HepG2 (cell line): ENCODE measurements around the gene GSC2. TPM values are rescaled to one million over a fixed set of nuclear protein-coding genes. Genes with fewer than 3 reads are reported as not detected.

Experiments
- ARID3A ChIP-seq: IDR thresholded peaks from 2 replicates; pipeline ENCODE4 v1.6.1; 2012; ENCODE audit warnings: low read depth, low read length, improper control_type of control experiment
- ATF1 ChIP-seq: IDR thresholded peaks from 2 replicates; pipeline ENCODE4 v1.6.1; 2016; ENCODE audit warnings: mild to moderate bottlenecking, control low read depth
- ATM ChIP-seq: fragments of 450-650 bp; IDR thresholded peaks from 2 replicates; pipeline ENCODE4 v1.7.1; 2017; ENCODE audit warnings: mild to moderate bottlenecking, borderline replicate concordance
- CEBPB ChIP-seq: IDR thresholded peaks from 2 replicates; pipeline ENCODE4 v1.6.1; 2011; ENCODE audit warnings: low read depth, low read length, improper control_type of control experiment, borderline replicate concordance
- GABPB1 ChIP-seq: IDR thresholded peaks from 2 replicates; pipeline ENCODE4 v1.6.1; 2016; ENCODE audit warnings: mild to moderate bottlenecking, missing genetic modification reagents, moderate library complexity, missing compliant biosample characterization
- GZF1 ChIP-seq: sonication (generic); formaldehyde crosslinking; IDR thresholded peaks from 2 replicates; pipeline ENCODE4 v1.5.1; 2020; ENCODE audit warnings: mild to moderate bottlenecking, missing genetic modification reagents
- HMG20B ChIP-seq: conservative IDR thresholded peaks from 2 replicates; pipeline ENCODE4 v1.6.1; 2016; ENCODE audit warnings: missing genetic modification reagents, missing compliant biosample characterization
- IRF2 ChIP-seq: IDR thresholded peaks from 2 replicates; pipeline ENCODE4 v1.6.1; 2018; ENCODE audit warnings: missing genetic modification reagents, missing compliant biosample characterization
- JARID2 ChIP-seq: sonication (generic); formaldehyde crosslinking; IDR thresholded peaks from 2 replicates; pipeline ENCODE4 v1.8.1; 2023; ENCODE audit warnings: missing genetic modification reagents, inconsistent platforms; ENCODE audit not compliant: insufficient replicate concordance
- JUND ChIP-seq: sonication (generic); formaldehyde crosslinking; IDR thresholded peaks from 2 replicates; pipeline ENCODE4 v1.8.0; 2022; ENCODE audit warnings: mild to moderate bottlenecking, missing genetic modification reagents
- MIXL1 ChIP-seq: IDR thresholded peaks from 2 replicates; pipeline ENCODE4 v1.6.1; 2016
- MLLT10 ChIP-seq: sonication (generic); formaldehyde crosslinking; IDR thresholded peaks from 2 replicates; pipeline ENCODE4 v1.4.0; 2020; ENCODE audit warnings: missing genetic modification reagents
- NFE2L1 ChIP-seq: sonication (generic); formaldehyde crosslinking; IDR thresholded peaks from 2 replicates; pipeline ENCODE4 v1.4.0; 2020; ENCODE audit warnings: missing genetic modification reagents, mild to moderate bottlenecking, borderline replicate concordance
- SOX13 ChIP-seq, 3 experiments: fragments of 450-650 bp in 1 of 3; sonication (generic) in 1 of 3; formaldehyde crosslinking in 1 of 3; IDR thresholded peaks in 2 of 3; conservative IDR thresholded peaks in 1 of 3; 2 replicates each; pipeline versions ENCODE4 v1.5.0 to v1.6.1; 2016 to 2020; ENCODE audit warnings: antibody characterized with exemption in 1 of 3, mild to moderate bottlenecking in 1 of 3, missing compliant biosample characterization in 1 of 3, missing genetic modification reagents in 1 of 3, moderate library complexity in 1 of 3
- SP2 ChIP-seq: sonication (generic); formaldehyde crosslinking; IDR thresholded peaks from 2 replicates; pipeline ENCODE4 v1.5.1; 2020; ENCODE audit warnings: mild to moderate bottlenecking, missing genetic modification reagents
- SP5 ChIP-seq: IDR thresholded peaks from 2 replicates; pipeline ENCODE4 v1.6.1; 2016; ENCODE audit warnings: low read depth, borderline replicate concordance
- YEATS4 ChIP-seq: sonication (generic); formaldehyde crosslinking; IDR thresholded peaks from 2 replicates; pipeline ENCODE4 v1.4.0; 2020; ENCODE audit warnings: missing genetic modification reagents, borderline replicate concordance
- ZBTB1 ChIP-seq: sonication (generic); formaldehyde crosslinking; IDR thresholded peaks from 2 replicates; pipeline ENCODE4 v1.4.0; 2020; ENCODE audit warnings: missing genetic modification reagents, borderline replicate concordance
- ZBTB21 ChIP-seq: sonication (generic); formaldehyde crosslinking; IDR thresholded peaks from 2 replicates; pipeline ENCODE4 v1.4.0; 2020; ENCODE audit warnings: missing genetic modification reagents
- ZFAT ChIP-seq: sonication (generic); formaldehyde crosslinking; conservative IDR thresholded peaks from 2 replicates; pipeline ENCODE4 v1.8.1; 2023; ENCODE audit warnings: missing genetic modification reagents, inconsistent platforms
- ZFP36L2 ChIP-seq: sonication (generic); formaldehyde crosslinking; IDR thresholded peaks from 2 replicates; pipeline ENCODE4 v1.4.0; 2020; ENCODE audit warnings: missing genetic modification reagents
- ZNF12 ChIP-seq: sonication (generic); formaldehyde crosslinking; IDR thresholded peaks from 2 replicates; pipeline ENCODE4 v1.5.0; 2020; ENCODE audit warnings: missing genetic modification reagents
- ZNF138 ChIP-seq: sonication (generic); formaldehyde crosslinking; IDR thresholded peaks from 2 replicates; pipeline ENCODE4 v1.5.0; 2020; ENCODE audit warnings: mild to moderate bottlenecking, low read depth, missing genetic modification reagents
- ZNF33B ChIP-seq: sonication (generic); formaldehyde crosslinking; IDR thresholded peaks from 2 replicates; pipeline ENCODE4 v1.5.1; 2020; ENCODE audit warnings: mild to moderate bottlenecking, missing genetic modification reagents
- ZNF343 ChIP-seq: sonication (generic); formaldehyde crosslinking; IDR thresholded peaks from 2 replicates; pipeline ENCODE4 v1.4.0; 2020; ENCODE audit warnings: mild to moderate bottlenecking, missing genetic modification reagents
- ZNF510 ChIP-seq: sonication (generic); formaldehyde crosslinking; IDR thresholded peaks from 2 replicates; pipeline ENCODE4 v1.4.0; 2020; ENCODE audit warnings: low read depth, mild to moderate bottlenecking, missing genetic modification reagents
- ZNF512 ChIP-seq: sonication (generic); formaldehyde crosslinking; IDR thresholded peaks from 2 replicates; pipeline ENCODE4 v1.4.0; 2020; ENCODE audit warnings: mild to moderate bottlenecking, missing genetic modification reagents
- ZNF614 ChIP-seq: IDR thresholded peaks from 2 replicates; pipeline ENCODE4 v1.6.1; 2018; ENCODE audit warnings: missing biosample characterization, missing genetic modification reagents, inconsistent platforms, borderline replicate concordance
- ZNF740 ChIP-seq: sonication (generic); formaldehyde crosslinking; IDR thresholded peaks from 2 replicates; pipeline ENCODE4 v1.4.0; 2020; ENCODE audit warnings: missing genetic modification reagents
- polyA plus RNA-seq, 8 experiments: library from polyadenylated mRNA; depleted of rRNA in 3 of 8; stranded (reverse) in 7 of 8; unstranded in 1 of 8; fragments of >200 nt; fragmentation: Illumina TruSeq in 4 of 8; extraction: Trizol in 4 of 8; gene quantifications; 2 replicates each; pipeline versions ENCODE4 v1.2.1 to v1.2.3, GENCODE V29; 2011 to 2016; ENCODE audit warnings: low read depth in 4 of 8, missing spikeins in 1 of 8, mixed read lengths in 1 of 8; ENCODE audit not compliant: insufficient read depth in 1 of 8
- total RNA-seq, 5 experiments: library from RNA; depleted of rRNA; stranded (reverse); fragments of >200 nt; fragmentation: Illumina TruSeq; extraction: Trizol; gene quantifications; 2 replicates each; pipeline ENCODE4 v1.2.3, GENCODE V29; 2016; ENCODE audit warnings: low read depth in 1 of 5

The GSC2 gene
- total and polyA plus RNA-seq, 2 of the 13 experiments (the other 11 are each of a cell fraction or from before 2014, with no cell fraction given) = not detected

GRCh38 chr22:19109198-19110063, 40.7 kb downstream of the GSC2 start (continued):
- TF ChIP-seq MIXL1 (CRISPR knock-in tag) (0 out of 2 replicates have a peak, but pooled peaks have one; percentile 50), ZBTB1 (CRISPR knock-in tag) (no peak), ZNF33B (no peak), ZFAT (CRISPR knock-in tag) (no peak), ATM (peak; percentile 81; the same call in 1 of the 2 replicates), ZNF138 (CRISPR knock-in tag) (no peak), JARID2 (CRISPR knock-in tag) (no peak), NFE2L1 (CRISPR knock-in tag) (no peak), SOX13 (IDR thresholded peaks at IDR 0.05) (no peak), SOX13 (CRISPR knock-in tag; conservative IDR thresholded peaks at IDR 0.05 in 1 of 2, IDR thresholded peaks at IDR 0.05 in 1 of 2) (peak in 1 of 2 experiments; percentile 58; a peak in 1 of 4 replicates), ZFP36L2 (CRISPR knock-in tag) (no peak), ARID3A (no peak), YEATS4 (CRISPR knock-in tag) (no peak), HMG20B (CRISPR knock-in tag) (no peak), ZNF512 (CRISPR knock-in tag) (no peak), ZNF510 (CRISPR knock-in tag) (no peak), GABPB1 (CRISPR knock-in tag) (peak; percentile 47; the same call in 1 of the 2 replicates), JUND (no peak), SP2 (CRISPR knock-in tag) (no peak), ZNF614 (CRISPR knock-in tag) (peak; percentile 65; the same call in 1 of the 2 replicates), CEBPB (peak; percentile 96), SP5 (CRISPR knock-in tag) (peak; percentile 88), ZNF343 (CRISPR knock-in tag) (no peak), MLLT10 (CRISPR knock-in tag) (no peak), ATF1 (no peak), IRF2 (CRISPR knock-in tag) (peak; percentile 90), ZNF12 (CRISPR knock-in tag) (peak; percentile 48; the same call in 1 of the 2 replicates), ZNF740 (CRISPR knock-in tag) (no peak), ZBTB21 (CRISPR knock-in tag) (no peak), GZF1 (CRISPR knock-in tag) (no peak)
